Neuron (in vitro differentiated cells): ENCODE measurements around the gene DPYSL3.

ENCODE experiments used
- H2AFZ ChIP-seq: one replicate; pipeline ENCODE4 v1.6.1; 2013; ENCODE audit warnings: low read depth, mild to moderate bottlenecking, inconsistent platforms, low read length, moderate library complexity
- H3K27me3 ChIP-seq: one replicate; pipeline ENCODE4 v1.6.1; 2013; ENCODE audit warnings: low read length; ENCODE audit not compliant: insufficient read depth
- H3K36me3 ChIP-seq: one replicate; pipeline ENCODE4 v1.6.1; 2013; ENCODE audit warnings: low read length; ENCODE audit not compliant: insufficient read depth
- H3K4me1 ChIP-seq: one replicate; pipeline ENCODE4 v1.6.1; 2013; ENCODE audit warnings: low read length; ENCODE audit not compliant: insufficient read depth
- H3K4me3 ChIP-seq: 2 replicates; pipeline ENCODE4 v1.5.1; 2013; ENCODE audit warnings: mild to moderate bottlenecking, low read length, moderate library complexity
- H3K9me3 ChIP-seq: one replicate; pipeline ENCODE4 v1.6.1; 2013; ENCODE audit warnings: low read length

DPYSL3 gene

GRCh38 chr5:147534172-147534951 lies 24.5 kb upstream of the DPYSL3 start:
- Histone ChIP-seq H3K9me3 (no peaks in the 10 kb centered on the region), H2AFZ (no peak overlapping the region), H3K36me3 (no peaks in the 10 kb centered on the region), H3K4me3 (no peak overlapping the region), H3K27me3 (no peaks in the 10 kb centered on the region), H3K4me1 (no peaks in the 10 kb centered on the region)

GRCh38 chr5:147532156-147532555 lies 22.3 kb upstream of the DPYSL3 start:
- no peaks in the 10 kb centered on the region for H3K9me3 ChIP-seq
- no peaks in the 10 kb centered on the region for H3K4me1 ChIP-seq

GRCh38 chr5:147530530-147531389 lies 20.9 kb upstream of the DPYSL3 start:
- H3K4me3 ChIP-seq, result no peak overlapping the region
- no peak overlapping the region for H2AFZ ChIP-seq
- no peaks in the 10 kb centered on the region for H3K9me3 ChIP-seq
- H3K27me3 ChIP-seq, result no peaks in the 10 kb centered on the region
- no peaks in the 10 kb centered on the region for H3K36me3 ChIP-seq
- no peaks in the 10 kb centered on the region for H3K4me1 ChIP-seq

More at GRCh38 chr5:147532156-147532555, 22.3 kb upstream of the DPYSL3 start:
- H3K4me3 ChIP-seq, result no peak overlapping the region
- no peak overlapping the region for H2AFZ ChIP-seq
- H3K36me3 ChIP-seq, result no peaks in the 10 kb centered on the region
- H3K27me3 ChIP-seq, result no peaks in the 10 kb centered on the region

GRCh38 chr5:147523069-147523468 lies 13.2 kb upstream of the DPYSL3 start:
- Histone ChIP-seq H3K27me3 (no peaks in the 10 kb centered on the region), H3K36me3 (no peaks in the 10 kb centered on the region), H2AFZ (peak overlapping the region; percentile 51)

GRCh38 chr5:147522435-147522834 lies 12.6 kb upstream of the DPYSL3 start:
- H3K4me3 ChIP-seq, result no peak overlapping the region
- H3K4me1 ChIP-seq, result peaks cover 25% of the 10 kb centered on the region
- no peaks in the 10 kb centered on the region for H3K9me3 ChIP-seq
- peak overlapping the region; percentile 51 for H2AFZ ChIP-seq
- no peaks in the 10 kb centered on the region for H3K27me3 ChIP-seq
- H3K36me3 ChIP-seq, result no peaks in the 10 kb centered on the region

More at GRCh38 chr5:147523069-147523468, 13.2 kb upstream of the DPYSL3 start:
- no peak overlapping the region for H3K4me3 ChIP-seq
- peaks cover 25% of the 10 kb centered on the region for H3K4me1 ChIP-seq
- H3K9me3 ChIP-seq, result no peaks in the 10 kb centered on the region

- Histone ChIP-seq H3K9me3 (no peaks in the 10 kb centered on the region), H3K27me3 (no peaks in the 10 kb centered on the region), H3K4me3 (no peak overlapping the region), H2AFZ (no peak overlapping the region), H3K36me3 (no peaks in the 10 kb centered on the region), H3K4me1 (peaks cover 25% of the 10 kb centered on the region)
These were observed 10.6 kb upstream of the DPYSL3 start for GRCh38 chr5:147520450-147520849.

- Histone ChIP-seq H3K9me3 (no peaks in the 10 kb centered on the region), H3K27me3 (no peaks in the 10 kb centered on the region), H2AFZ (no peak overlapping the region), H3K36me3 (no peaks in the 10 kb centered on the region), H3K4me1 (peaks cover 25% of the 10 kb centered on the region), H3K4me3 (no peak overlapping the region)
These were observed 9.5 kb upstream of the DPYSL3 start for GRCh38 chr5:147519380-147519779.

- Histone ChIP-seq H3K9me3 (no peaks in the 10 kb centered on the region), H3K4me3 (no peak overlapping the region), H3K4me1 (peaks cover 12% of the 10 kb centered on the region), H3K36me3 (no peaks in the 10 kb centered on the region), H2AFZ (no peak overlapping the region), H3K27me3 (no peaks in the 10 kb centered on the region)
These were observed 7.5 kb upstream of the DPYSL3 start for GRCh38 chr5:147517383-147517782.

GRCh38 chr5:147515269-147515668 lies 5.4 kb upstream of the DPYSL3 start:
- H3K4me1 ChIP-seq, result peaks cover 2% of the 10 kb centered on the region
- no peaks in the 10 kb centered on the region for H3K36me3 ChIP-seq
- H3K4me3 ChIP-seq, result no peak overlapping the region
- H3K9me3 ChIP-seq, result no peaks in the 10 kb centered on the region
- H3K27me3 ChIP-seq, result no peaks in the 10 kb centered on the region
- H2AFZ ChIP-seq, result no peak overlapping the region

- H2AFZ ChIP-seq, result no peak overlapping the region
- H3K27me3 ChIP-seq, result no peaks in the 10 kb centered on the region
- H3K36me3 ChIP-seq, result no peaks in the 10 kb centered on the region
- no peaks in the 10 kb centered on the region for H3K9me3 ChIP-seq
- no peak overlapping the region for H3K4me3 ChIP-seq
- H3K4me1 ChIP-seq, result peaks cover 13% of the 10 kb centered on the region
These were observed 3.0 kb upstream of the DPYSL3 start for GRCh38 chr5:147512659-147513379.

- Histone ChIP-seq H3K4me3 (no peak overlapping the region), H3K4me1 (peaks cover 16% of the 10 kb centered on the region), H2AFZ (no peak overlapping the region), H3K9me3 (no peaks in the 10 kb centered on the region), H3K27me3 (no peaks in the 10 kb centered on the region), H3K36me3 (no peaks in the 10 kb centered on the region)
These were observed 1.0 kb upstream of the DPYSL3 start for GRCh38 chr5:147510885-147511284.

GRCh38 chr5:147509041-147509709 lies 693 bp downstream of the DPYSL3 start:
- H3K4me1 ChIP-seq, result peaks cover 16% of the 10 kb centered on the region
- no peaks in the 10 kb centered on the region for H3K9me3 ChIP-seq
- H2AFZ ChIP-seq, result peak overlapping the region; percentile 44
- H3K27me3 ChIP-seq, result no peaks in the 10 kb centered on the region
- H3K36me3 ChIP-seq, result no peaks in the 10 kb centered on the region
- H3K4me3 ChIP-seq, result peak overlapping the region; percentile 65
